ENCODE data around the gene SCT.

SCT gene

GRCh38 chr11:586376-587316 lies 40.3 kb downstream of the SCT start:
- DNase-seq (ENCODE audit: low spot score) = no peak

GRCh38 chr11:584287-584686 lies 42.7 kb downstream of the SCT start:
- DNase-seq (ENCODE audit: low spot score) = no peak

- DNase-seq (ENCODE audit: low spot score) = no peak
Measured at GRCh38 chr11:581752-582151, 45.2 kb downstream of the SCT start.

- DNase-seq (ENCODE audit: low spot score) = no peak
Measured at GRCh38 chr11:581342-581741, 45.6 kb downstream of the SCT start.

- no peak for DNase-seq (ENCODE audit: low spot score)
Measured at GRCh38 chr11:579830-580601, 47.0 kb downstream of the SCT start.

- no peak for DNase-seq (ENCODE audit: low spot score)
Measured at GRCh38 chr11:578276-579035, 48.5 kb downstream of the SCT start.

GRCh38 chr11:577611-577894 lies 49.4 kb downstream of the SCT start:
- DNase-seq (ENCODE audit: low spot score) = no peak

GRCh38 chr11:576811-577610 lies 50.0 kb downstream of the SCT start:
- DNase-seq (ENCODE audit: low spot score) = no peak
